Heart left ventricle (tissue), 16 donors: ENCODE results near the gene OR5H2. TPM values are rescaled to one million over a fixed set of nuclear protein-coding genes. Genes with fewer than 3 reads are reported as not detected.

Experiments
- ATAC-seq, 4 donors: fragments of 200-7000 bp; cut with Tn5 transposase; one replicate each; pipeline ENCODE4 v1.9.1; 2020 to 2022; ENCODE audit warnings: moderate library complexity in 4 of 4, mild to moderate bottlenecking in 3 of 4, moderate number of reproducible peaks in 1 of 4
- DNase-seq, 5 donors: peaks; one replicate each; pipeline ENCODE4 v3.0.0-alpha.2; 2020
- H3K27ac ChIP-seq, 12 donors: fragments of 200-600 bp; sonication (generic) in 4 of 12; one replicate each; pipeline versions ENCODE4 v1.5.0 to v1.8.0; 2016 to 2022; ENCODE audit warnings: mild to moderate bottlenecking in 2 of 12
- H3K27me3 ChIP-seq, 9 donors: fragments of 200-600 bp; sonication (generic) in 2 of 9; one replicate each; pipeline versions ENCODE4 v1.5.1 to v1.8.0; 2016 to 2022; ENCODE audit warnings: mild to moderate bottlenecking in 3 of 9
- H3K36me3 ChIP-seq, 9 donors: fragments of 200-600 bp; sonication (generic) in 2 of 9; one replicate each; pipeline versions ENCODE4 v1.5.0 to v1.8.0; 2018 to 2022; ENCODE audit warnings: mild to moderate bottlenecking in 2 of 9
- H3K4me1 ChIP-seq, 12 donors: fragments of 200-600 bp; sonication (generic) in 4 of 12; one replicate each; pipeline versions ENCODE4 v1.5.0 to v1.8.0; 2016 to 2022; ENCODE audit warnings: mild to moderate bottlenecking in 3 of 12
- H3K4me3 ChIP-seq, 12 donors: fragments of 200-600 bp; sonication (generic) in 4 of 12; one replicate each; pipeline versions ENCODE4 v1.5.0 to v1.8.0; 2017 to 2022; ENCODE audit warnings: mild to moderate bottlenecking in 9 of 12, moderate library complexity in 4 of 12
- H3K9me3 ChIP-seq, 12 donors: fragments of 200-600 bp; sonication (generic) in 4 of 12; one replicate each; pipeline versions ENCODE4 v1.5.0 to v1.8.0; 2016 to 2022; ENCODE audit warnings: mild to moderate bottlenecking in 1 of 12
- CTCF ChIP-seq, 12 donors: fragments of 200-600 bp; sonication (generic) in 4 of 12; IDR thresholded peaks; one replicate each; pipeline versions ENCODE4 v1.5.0 to v1.8.0; 2018 to 2022; ENCODE audit warnings: antibody characterized with exemption in 12 of 12, mild to moderate bottlenecking in 5 of 12
- POLR2A ChIP-seq, 2 donors: fragments of 450-650 bp; IDR thresholded peaks; one replicate each; pipeline ENCODE4 v1.6.1; 2017; ENCODE audit warnings: antibody characterized with exemption in 2 of 2, mild to moderate bottlenecking in 2 of 2, moderate library complexity in 2 of 2
- WGBS, 4 donors: extraction: QIAGEN DNeasy Blood & Tissue Kit in 2 of 4; methylation state at CpG; one replicate each; pipeline versions ENCODE4 v1.1.5 to v1.1.7; 2013 to 2018; 5-methylcytosine and 5-hydroxymethylcytosine counted together
- intact Hi-C, 10 donors: fragments of 100-400 bp; cut with DNase I; formaldehyde crosslinking; loops; one replicate each; pipeline versions ENCODE4 v1.11.1 to v1.14.2; 2022
- polyA plus RNA-seq, 2 donors: library from polyadenylated mRNA; stranded (reverse); fragments of 200-250 nt; gene quantifications; one replicate each; pipeline ENCODE4 v1.2.3, GENCODE V29; 2013
- total RNA-seq, 9 donors: library from RNA; depleted of rRNA in 2 of 9; stranded (reverse); fragments of >200 nt in 2 of 9; fragmentation: NEBNext Ultra II Directional in 3 of 9; extraction: Animal tissue kit (Norgen Biotek cat#: 25700) in 3 of 9; gene quantifications; one replicate each; pipeline versions ENCODE4 v1.1.0 to v1.2.4, GENCODE V29; 2016 to 2023
- donor health status: ischemic (EF 13 %, LVEDD 7.1; RV severe dilation, severe dysfunction).
- donor health status: healthy with polysubstance abuse.
- donor health status: DM: no; HTN: yes; CAD: no.
- donor health status: DM: no; HTN: no; CAD: no.
- donor health status: ischemic (EF 25% LVEDD 6.9; RV normal size, moderate dysfunction).
- donor health status: ischemic (EF 25% LVEDD 5.7; RV mildly dilated, moderate dysfunction).
- donor health status: healthy.
- donor health status: DM: yes; HTN: yes; CAD: no.
- donor health status: ischemic (EF 35%, LVEDD 5.7; RV mildly dilated, moderate dysfunction).
- donor health status: nonischemic (EF 11% LVEDD 7.7; RV severe dilation, severe dysfunction).
- donor health status: DM: yes; HTN: yes; CAD: no.
- donor health status: PGD.
- donor health status: ischemic (EF 29% LVEDD 5.4; RV normal size, mild dysfunction).
- donor health status: nonischemic (EF 23%, LVEDD 6.1; RV moderate dilation, normal function).

The OR5H2 gene
- total and polyA plus RNA-seq, 11 donors = not detected

- H3K36me3 ChIP-seq = no peaks in the 10 kb centered on the region
- H3K9me3 ChIP-seq = no peaks in the 10 kb centered on the region
- TF ChIP-seq POLR2A (IDR thresholded peaks at IDR 0.05) = no peak
- TF ChIP-seq CTCF (IDR thresholded peaks at IDR 0.05) = no peak
- intact Hi-C loops = no loop called here
- ATAC-seq (no peak), DNase-seq (no peak)
- H3K4me3 ChIP-seq = no peak overlapping the region
- no peak overlapping the region for H3K27ac ChIP-seq
- no peaks in the 10 kb centered on the region for H3K27me3 ChIP-seq
- H3K4me1 ChIP-seq = no peaks in the 10 kb centered on the region
These were observed 41.1 kb downstream of the OR5H2 start for GRCh38 chr3:98323425-98323824.

GRCh38 chr3:98325055-98325454 is 42.8 kb downstream of the OR5H2 start:
- ATAC-seq (no peak), DNase-seq (no peak)
- Histone ChIP-seq H3K36me3 (no peaks in the 10 kb centered on the region), H3K27ac (no peak overlapping the region), H3K27me3 (peaks cover 0 to 12% (median under 1%) of the 10 kb centered on the region in 9 donors), H3K4me3 (no peak overlapping the region), H3K9me3 (no peaks in the 10 kb centered on the region), H3K4me1 (no peaks in the 10 kb centered on the region)
- TF ChIP-seq CTCF (IDR thresholded peaks at IDR 0.05) = no peak
- no peak for TF ChIP-seq POLR2A (IDR thresholded peaks at IDR 0.05)
- 72 to 83% (median 76%) methylated on average over 12 of the region's 12 CpGs for WGBS, 4 donors
- intact Hi-C loops = no loop called here

- DNase-seq (no peak), ATAC-seq (no peak)
- 57 to 60% (median 59%) methylated on average over 2 of the region's 2 CpGs for WGBS, 4 donors
- Histone ChIP-seq H3K4me1 (no peaks in the 10 kb centered on the region), H3K27ac (no peak overlapping the region), H3K9me3 (no peaks in the 10 kb centered on the region), H3K27me3 (peaks cover 0 to 15% (median 4%) of the 10 kb centered on the region in 9 donors), H3K4me3 (no peak overlapping the region), H3K36me3 (no peaks in the 10 kb centered on the region)
- TF ChIP-seq CTCF (IDR thresholded peaks at IDR 0.05) (no peak), POLR2A (IDR thresholded peaks at IDR 0.05) (no peak)
- intact Hi-C loops = no loop called here
These were observed 44.0 kb downstream of the OR5H2 start for GRCh38 chr3:98326105-98326893.

- Histone ChIP-seq H3K4me1 (no peaks in the 10 kb centered on the region), H3K27me3 (peaks cover 0 to 15% (median 4%) of the 10 kb centered on the region in 9 donors), H3K27ac (no peak overlapping the region), H3K4me3 (no peak overlapping the region), H3K9me3 (no peaks in the 10 kb centered on the region), H3K36me3 (no peaks in the 10 kb centered on the region)
- intact Hi-C loops = no loop called here
- no peak for TF ChIP-seq POLR2A (IDR thresholded peaks at IDR 0.05)
- TF ChIP-seq CTCF (IDR thresholded peaks at IDR 0.05) = no peak
- ATAC-seq (no peak), DNase-seq (no peak)
These were observed 44.6 kb downstream of the OR5H2 start for GRCh38 chr3:98326945-98327344.
